ENCODE measurements around the gene SLC6A6.
"Not testable (repeated sequence)": the region's sequence is repeated elsewhere in the genome, so short reads cannot be mapped to it uniquely, and the experiment has no call there.

SLC6A6 gene

DNA sequence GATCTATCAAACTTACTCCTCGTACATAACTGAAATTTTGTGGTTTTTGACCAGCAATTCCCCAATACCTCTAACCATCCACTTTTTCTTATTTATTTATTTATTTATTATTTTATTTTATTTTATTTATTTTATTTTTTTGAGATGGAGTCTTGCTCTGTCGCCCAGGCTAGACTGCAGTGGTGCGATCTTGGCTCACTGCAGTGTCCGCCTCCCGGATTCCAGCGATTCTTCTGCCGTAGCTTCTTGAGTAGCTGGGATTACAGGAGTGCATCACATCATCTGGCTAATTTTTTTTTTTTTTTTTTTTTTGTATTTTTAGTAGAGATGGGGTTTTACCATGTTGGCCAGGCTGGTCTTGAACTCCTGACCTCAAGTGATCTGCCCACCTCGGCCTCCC lies 35.3 kb downstream of the SLC6A6 start:
- DNase-seq = not testable (repeated sequence)

DNA sequence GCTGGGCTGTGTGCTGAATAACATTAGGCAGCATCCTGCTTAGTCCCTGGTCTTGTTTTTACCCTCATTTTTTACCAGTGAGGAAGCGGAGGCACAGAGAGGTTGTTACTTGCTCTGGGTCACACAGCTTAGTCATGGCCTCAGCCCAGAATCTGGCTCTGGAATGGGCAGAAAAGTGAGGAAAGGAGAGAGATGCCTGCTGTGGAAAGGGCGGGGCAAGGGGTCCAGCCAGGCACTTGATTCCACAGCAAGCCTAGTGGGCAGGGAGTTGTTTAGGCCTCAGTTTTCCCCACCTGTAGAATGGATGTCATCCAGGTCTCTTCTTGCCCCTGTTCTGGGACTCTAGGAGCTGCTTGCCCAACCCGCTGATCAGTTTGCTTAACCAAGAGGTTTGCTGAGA lies 35.9 kb downstream of the SLC6A6 start:
- DNase-seq = no peak

DNA sequence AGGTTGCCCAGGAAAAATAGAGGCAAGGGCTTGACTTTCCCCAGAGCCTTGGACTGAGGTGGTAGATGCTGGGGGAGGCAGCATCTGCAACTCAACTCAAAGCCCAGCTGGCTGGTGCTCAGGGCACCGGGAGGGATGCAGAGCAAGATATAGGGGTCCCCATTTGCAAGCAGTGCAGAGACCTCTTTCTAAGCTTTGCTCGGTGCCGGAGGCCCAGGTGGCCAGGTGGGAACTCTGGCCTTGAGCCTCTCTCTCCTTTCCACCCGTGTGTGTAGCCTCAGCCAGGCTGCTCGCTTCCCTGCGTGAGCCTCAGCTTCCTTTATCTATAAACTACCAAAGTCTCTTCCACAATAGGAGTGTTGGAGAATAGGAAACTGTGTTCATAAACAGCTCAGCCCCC lies 36.5 kb downstream of the SLC6A6 start:
- DNase-seq = no peak

DNA sequence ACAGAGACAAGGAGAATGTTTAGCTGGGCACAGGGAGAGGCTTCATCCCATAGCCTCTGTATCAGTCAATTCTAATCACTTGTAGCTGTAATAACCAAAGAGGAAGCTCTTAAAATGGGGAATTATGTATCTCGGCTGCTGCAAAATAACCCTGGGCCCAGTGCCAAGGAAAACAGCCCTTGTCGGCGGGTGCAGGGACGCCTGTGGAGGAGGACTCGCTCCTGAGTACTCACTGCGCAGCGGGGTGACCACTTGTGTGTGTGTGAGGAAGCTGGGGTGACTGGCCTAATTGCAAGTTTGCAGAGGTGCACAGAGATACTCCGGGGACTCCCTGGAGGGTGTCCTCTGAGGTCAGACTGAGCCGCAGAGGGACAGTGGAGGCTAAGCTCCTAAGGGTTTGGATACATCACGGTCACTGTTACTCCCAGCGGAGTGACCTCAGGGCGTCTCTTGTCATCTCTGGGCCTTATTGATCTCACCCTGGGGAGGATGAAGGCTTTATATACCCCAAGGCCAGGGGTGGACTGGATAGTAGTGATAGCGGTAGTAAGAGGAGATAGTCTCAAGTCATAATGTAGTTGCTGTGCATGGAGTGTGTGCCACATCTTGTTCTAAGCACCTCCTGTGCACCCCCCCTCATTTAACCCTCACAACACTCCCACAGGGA lies 37.2 kb downstream of the SLC6A6 start:
- DNase-seq = no peak

DNA sequence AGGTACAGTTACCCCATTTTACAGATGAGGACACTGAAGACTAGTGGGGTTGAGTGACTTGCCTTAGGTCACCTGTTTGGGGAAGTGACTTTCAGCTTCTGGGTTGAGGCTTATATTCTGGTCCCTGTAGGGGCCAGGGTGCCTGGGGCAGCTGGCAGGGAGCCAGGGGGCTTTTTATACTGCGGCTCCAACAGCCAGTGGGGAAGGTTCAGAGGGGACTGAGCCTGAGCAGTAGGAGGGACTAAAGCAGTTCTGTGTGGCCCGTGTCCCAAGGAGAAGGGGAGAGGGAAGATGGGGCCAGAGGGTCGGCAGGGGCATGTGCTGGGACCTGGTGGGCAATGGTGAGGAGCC lies 37.7 kb downstream of the SLC6A6 start:
- no peak for DNase-seq

DNA sequence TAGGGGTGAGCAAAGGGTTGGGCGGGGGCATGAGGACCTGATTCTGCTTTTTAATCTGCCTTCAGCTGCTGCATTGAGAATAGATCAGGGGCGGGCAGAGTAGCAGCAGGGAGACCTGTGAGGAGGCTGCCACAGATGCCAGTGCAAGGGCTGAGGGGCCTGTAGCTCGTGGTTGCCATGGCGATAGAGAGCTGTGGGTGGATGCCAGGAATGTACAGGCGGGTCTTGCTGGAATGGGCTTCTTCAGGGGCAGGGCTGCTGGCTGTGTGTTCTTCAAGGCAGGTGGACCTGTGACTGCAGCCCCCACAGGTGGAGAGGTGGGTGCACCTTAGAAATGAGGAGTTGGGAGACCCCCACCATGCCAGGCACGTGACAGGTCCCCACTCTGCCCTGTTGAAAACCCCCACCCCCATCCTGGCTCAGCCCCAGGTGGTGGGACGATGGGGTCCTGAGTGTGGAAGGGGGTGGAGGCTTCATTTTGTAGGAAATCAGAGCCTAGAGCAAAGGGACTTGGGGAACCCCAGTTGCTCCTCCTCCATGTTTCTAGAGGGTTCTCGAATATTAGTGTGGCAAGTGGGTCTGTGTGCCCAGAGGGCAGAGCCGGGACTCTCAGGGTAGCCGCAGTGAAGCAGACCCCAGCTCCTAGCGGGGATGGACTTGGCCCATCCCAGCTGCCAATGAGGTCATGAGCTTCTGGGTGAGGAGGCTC lies 38.3 kb downstream of the SLC6A6 start:
- DNase-seq = no peak

DNA sequence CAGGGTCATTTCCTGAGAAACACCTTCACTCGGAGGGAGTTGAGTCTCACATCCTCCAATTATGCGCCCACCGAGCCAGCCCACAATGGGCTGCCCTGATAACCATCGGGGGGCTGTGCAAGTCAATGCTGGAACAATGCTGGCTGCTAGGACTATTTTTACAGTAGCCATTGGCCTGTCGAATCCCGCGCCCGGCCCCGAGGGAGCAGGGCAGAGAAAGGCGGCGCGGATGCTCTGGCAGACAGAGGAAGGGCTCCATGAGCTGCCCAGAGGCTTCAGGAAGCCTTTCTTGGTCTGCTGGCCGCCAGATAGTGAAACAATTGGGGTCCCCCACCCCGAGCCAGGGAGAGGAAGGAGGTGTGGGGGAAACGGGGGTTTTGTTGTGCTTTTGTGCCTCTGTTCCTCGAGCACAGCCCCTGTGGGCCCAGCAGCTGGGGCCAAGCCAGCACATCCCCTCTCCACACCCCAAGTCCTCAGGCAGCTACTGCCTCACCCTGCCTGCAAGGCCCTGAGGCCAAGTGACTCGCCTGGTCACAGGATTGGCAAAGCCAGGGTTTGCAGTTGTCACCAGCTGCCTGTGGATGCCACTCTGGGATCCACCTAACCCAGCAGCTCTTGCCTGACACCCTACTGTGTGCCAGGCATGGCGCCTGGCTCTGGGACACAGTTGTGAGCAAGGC lies 39.0 kb downstream of the SLC6A6 start:
- DNase-seq = no peak

DNA sequence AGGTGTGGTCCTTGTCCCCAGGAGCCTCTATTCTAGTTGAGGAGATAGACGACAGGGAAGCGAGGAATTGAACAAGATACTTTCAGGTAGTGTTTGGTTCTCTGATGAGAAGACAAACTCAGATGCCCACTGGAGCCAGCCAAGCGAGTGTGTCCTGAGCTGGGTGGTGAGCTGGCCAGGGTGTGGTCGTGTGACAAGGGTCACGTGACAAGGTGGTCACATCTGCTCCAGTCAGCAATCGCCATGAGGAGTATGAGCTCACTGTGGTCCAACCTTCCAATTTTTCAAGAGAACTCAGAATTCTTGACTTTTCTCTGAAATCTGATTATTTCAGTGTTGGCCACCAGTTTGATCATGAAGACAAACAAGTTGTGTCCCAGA lies 39.5 kb downstream of the SLC6A6 start:
- DNase-seq = no peak

DNA sequence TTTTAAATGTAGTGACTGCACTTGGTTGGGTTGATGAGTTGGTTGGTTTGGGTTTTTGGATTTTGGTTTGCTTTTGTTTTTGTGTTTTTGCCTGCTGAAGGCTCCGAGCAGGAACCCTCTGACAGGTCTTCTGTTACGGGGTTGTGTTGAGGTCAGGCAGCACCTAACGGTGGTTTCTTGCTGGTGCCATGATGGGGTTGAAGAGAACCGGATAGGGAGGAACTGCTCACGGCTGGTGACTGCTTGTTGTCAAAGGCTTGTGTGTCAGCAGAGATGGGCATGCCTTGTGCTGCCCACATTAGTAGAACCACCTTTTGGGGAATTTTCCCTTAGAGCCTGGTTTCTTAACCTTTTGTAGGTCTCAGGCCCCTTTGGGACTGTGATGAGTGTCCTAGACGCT lies 42.0 kb downstream of the SLC6A6 start:
- no peak for DNase-seq

DNA sequence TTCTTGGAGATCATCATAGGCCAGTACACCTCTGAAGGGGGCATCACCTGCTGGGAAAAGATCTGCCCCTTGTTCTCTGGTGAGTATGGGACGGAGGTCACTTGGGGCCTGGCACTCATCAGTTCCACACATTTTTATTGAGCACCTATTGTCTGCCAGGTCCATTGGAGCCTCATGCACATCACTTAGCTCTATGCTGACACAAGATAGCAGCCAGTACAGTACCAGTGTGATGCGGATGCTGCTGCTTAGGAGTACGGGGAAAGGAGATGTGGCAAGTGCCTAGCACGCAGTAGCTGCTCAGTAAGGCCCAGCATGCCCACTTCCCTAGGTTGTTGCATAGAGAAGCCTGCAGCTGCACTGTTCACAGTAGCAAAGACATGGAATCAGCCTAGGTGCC lies 43.4 kb downstream of the SLC6A6 start:
- DNase-seq = no peak

DNA sequence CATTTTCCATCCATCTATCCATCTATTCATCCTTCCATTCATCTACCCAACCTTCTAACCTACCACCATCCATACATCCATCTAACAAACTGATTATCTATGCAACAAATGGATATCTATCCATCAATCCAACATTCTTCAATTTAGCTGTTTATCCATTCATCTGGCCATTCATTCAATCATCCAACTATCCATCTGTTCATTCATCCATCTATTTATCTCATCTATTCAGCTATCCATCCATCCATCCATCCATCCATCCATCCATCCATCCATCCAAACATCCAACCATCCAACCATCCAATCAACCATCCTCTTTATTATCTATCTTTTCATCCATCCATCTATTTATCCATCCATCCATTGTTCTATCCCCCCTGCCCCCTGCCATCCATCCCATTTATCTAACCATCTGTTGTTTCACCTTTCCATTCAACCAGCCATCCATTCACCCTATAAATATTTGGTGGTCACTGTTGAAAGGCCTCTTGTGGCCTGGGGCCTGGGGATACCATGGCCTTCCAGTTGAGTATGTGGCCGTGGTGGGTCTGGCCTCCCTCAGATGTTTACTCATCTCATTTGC lies 44.7 kb downstream of the SLC6A6 start:
- no peak for DNase-seq

DNA sequence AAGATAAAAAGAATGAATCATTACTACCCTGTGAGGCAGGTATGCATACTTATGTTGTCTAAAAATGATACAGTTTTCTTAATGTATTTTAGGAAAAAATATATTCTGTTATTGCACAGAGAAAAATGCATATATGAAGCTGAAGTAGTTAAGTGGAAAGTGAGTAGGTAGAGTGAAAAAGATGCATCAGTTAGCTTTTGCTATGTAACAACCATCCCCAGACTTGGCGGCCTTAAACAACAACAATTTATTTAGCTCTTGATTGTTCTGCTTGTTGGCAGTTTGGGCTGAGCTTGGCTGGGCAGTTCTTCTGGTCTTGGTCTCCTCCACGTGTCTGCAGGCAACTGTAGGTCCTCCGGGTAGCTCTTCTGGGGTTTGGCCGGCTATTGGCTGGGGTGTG lies 45.7 kb downstream of the SLC6A6 start:
- DNase-seq = no peak

DNA sequence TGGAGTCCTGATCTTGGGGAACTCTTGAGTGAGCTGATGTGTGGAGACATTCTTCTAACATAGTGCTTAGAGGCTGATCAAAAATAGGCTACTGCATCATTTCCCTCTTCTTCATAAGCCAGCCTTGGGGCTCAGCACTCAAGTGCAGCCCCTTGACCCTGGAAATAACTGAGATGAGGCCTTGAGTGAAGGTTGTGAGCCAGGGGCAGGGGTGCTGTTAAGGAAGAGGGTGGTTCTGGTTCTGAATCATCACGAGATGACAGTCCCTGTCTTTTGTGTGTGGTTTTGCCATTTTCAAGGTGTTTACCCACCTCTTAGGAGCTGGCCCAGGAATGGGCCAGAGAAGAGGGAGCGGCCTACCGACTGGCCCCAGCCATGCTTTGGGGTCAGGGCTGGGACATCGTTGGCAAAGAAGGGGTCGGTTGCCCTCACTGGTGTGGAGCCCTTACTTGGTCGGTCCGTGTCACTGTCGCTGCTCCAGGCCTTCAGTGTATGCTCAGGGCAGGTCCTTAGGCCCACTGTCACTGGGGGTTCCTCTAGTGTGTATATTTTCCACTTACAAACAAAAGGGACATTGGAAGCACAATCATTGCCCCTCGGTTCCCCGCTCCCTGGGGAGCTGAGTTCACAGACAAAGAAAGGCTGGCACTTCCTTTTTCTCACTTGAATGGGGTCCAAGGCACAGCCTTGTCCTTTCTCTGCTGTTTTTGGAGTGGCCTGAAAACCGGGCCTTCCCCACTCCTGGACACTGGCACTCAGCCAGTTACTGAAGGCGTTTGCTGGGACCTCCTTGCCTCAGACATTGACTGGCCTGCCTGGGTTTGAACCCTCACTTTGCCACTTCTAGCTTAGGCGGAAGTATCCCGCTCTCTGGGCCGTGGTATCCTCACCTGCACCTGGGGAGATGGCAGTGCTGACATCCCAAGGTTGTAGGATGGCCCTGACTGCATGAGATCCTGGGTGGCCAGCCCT lies 46.6 kb downstream of the SLC6A6 start:
- no peak for DNase-seq

DNA sequence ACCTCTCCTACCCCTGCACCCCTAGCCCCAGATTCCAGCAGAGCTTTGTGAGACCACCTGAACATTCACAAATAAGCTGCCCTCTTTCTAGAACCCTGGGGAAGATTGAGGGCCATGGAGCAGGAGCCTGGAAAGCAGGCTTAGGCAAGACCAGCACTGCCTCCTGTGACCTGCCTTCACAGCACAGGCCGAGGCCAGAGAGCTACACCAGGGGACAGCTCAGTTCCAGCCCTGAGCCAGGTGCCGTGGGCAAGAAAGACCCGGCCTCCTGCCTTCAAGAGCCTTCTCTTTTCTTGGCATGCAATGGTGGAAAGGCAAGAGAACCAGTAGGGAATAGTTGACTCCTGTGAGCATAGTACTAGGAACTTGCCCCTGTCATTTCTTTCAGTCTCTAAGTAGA lies 48.1 kb downstream of the SLC6A6 start:
- no peak for DNase-seq

DNA sequence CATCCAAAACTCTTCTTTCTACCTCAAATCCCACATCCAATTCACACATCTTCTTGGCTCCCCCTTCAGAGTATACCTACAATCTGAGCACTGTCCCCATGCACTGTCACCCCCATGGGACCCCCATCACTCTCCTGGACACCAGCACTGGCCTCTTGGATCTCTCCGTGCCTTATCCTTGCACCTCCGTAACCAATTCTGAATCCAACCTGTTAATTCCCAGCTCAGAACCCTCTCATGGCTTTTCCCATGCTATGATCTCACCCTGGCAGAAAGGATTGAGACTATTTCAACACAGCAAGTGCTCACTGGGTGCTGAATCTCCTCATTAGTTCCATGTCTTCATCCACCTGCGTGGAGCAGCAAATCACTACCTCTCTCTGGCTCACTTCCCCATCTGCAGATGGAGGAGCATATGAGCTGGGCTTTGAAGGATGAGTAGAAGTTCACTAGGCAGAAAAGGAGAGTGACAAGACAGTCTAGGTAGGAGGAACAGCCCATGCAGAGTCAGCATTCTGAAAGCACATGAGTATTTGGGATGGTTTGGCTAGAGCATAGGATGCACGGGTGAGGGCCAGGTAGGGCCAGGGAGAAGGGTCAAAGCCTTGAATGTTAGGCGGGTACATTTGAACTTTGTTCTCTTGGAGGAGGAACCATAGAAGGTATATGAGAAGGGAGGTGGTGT lies 48.7 kb downstream of the SLC6A6 start:
- DNase-seq = no peak

DNA sequence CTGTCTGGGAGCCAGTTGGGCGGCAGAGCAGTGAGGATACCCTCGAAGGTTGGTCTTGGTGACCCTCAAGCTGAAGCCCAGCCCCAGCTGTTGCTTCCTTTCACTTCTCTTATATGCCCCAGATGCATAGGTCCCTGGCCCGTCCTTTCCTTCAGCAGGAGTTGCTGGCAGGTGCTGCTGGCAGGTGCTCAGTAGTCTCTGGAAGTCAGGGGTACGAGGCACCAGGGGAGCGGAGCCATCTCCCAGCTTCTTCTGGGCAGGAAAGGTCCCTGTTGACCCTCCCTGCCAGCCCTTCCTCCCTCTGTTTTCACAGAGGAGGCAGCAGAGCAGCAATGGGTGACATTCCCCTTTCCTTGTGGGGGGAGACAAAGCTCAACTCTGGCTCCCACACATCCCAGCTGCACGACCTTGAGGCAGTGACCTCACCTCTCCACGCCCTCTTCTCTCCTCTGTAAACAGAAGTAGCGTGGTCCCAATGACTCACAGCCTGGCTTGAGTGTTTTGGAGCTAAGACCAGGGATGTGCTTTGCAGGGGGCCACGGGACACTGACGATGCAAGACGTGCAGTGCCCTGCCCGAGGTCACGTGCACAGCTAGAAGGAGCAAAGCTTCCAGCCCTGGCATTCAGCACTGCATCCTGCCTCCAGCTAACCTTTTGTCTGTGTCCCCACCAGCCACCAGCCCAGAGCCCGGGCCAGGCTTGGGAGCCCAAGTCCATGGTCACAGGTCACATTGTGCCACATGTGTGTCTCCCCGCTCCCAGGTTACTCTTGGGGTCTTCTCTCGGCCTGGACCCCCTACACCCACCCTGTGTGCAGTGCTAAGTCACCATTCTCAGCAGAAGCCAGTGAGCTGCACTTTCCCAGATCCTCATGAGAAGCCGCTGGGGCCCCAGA lies 49.7 kb downstream of the SLC6A6 start:
- no peak for DNase-seq

DNA sequence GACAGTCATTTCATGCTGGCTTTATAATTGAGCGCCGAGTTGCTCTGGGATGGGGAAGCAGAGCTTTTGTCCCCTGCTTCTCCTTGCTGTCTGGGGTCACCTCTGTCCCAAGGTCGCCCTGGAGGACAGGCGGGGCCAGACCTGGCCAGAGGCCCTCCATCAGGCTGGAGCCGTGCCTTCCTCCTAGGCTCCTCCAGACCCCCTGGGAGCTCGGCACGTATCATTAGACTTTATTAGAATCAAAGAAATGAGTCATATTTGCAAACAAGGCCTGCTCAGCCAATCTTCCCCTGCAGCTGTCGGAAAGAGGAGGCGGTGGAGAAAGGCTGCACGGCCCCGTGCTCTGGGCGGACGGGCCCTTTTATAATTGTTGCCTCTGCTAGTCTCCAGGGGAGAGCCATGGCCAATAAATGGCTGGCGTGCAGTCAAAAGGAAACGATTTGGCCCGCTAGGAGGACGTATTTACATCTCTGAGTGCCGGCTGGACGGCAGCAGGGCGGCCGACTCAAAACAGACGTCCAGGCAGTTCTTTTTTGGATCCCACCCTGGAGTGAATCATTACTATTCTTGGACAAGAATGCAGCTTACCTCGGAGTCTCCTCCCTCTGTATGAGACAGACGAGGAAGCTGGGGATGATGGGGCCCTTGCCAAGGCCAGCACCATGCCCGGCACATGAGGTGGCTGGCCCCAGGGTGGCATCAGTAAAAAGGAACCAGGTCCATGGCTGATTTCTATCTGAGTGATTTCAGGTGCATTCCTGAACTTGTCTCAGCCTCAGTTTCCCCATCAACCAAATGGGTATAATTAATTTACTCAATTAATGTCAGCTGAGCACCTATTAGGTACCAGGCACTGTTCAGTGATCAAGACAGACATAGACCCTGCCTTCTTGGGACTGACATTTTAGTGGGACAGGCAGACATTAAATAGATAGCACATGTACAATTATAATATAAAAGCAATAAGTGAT lies 50.6 kb downstream of the SLC6A6 start:
- DNase-seq = no peak

DNA sequence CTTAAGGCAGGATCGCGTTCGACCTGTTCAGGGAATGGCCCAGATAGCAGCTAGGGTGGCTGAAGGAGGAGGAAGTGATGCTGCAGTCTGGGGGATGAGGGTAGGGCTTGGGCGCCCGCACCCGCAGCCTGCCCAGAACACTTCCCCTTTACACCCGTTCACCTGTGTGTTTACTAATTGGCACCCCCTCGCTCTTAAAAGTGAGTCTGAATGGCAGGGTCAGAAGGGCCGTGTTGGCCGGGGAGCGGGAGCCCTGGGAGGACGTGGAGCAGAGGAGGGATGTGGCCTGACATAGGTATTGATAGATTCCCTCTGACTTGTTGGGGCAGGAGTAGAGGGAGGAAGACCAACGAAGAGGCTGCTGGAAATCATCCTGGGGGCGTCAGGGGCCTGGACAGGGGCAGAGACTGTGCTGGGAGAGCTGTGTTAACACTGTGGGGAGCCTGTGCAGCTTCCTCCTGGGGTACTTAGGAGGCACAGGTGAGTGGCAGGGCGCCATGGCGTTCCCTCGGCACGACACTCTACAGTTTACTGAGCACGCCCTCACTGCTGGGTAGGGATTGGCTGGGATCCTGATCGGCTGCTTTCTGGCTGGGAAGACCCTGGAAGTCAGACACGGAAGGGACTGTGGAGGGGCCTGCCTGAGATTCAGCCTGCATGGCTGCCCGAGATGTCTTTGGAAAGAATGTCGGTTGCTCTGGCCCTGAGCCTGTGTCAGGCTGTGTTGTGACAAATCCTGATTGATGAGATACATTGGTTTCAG lies 51.7 kb downstream of the SLC6A6 start:
- DNase-seq = no peak
